ENCODE measurements around the gene WDR83.

- no peak for TF ChIP-seq ZXDB (tag by site-specific recombination; IDR thresholded peaks at IDR 0.05)
- no peak for TF ChIP-seq ZBTB49 (tag by site-specific recombination; IDR thresholded peaks at IDR 0.05; ENCODE audit: low read depth)
- TF ChIP-seq ZNF830 (tag by site-specific recombination; IDR thresholded peaks at IDR 0.05; ENCODE audit: low read depth): no peak
- no peak for TF ChIP-seq ZSCAN30 (tag by site-specific recombination; IDR thresholded peaks at IDR 0.05)
These were observed 24.1 kb upstream of the WDR83 start for GRCh38 chr19:12642506-12642905.

Measured in HEK293 (cell line).